Purkinje cell (primary cell): Measurements from ENCODE around the gene VN1R5. TPM values are rescaled to one million over a fixed set of nuclear protein-coding genes. Genes with fewer than 3 reads are reported as not detected.

Source experiments
- polyA plus RNA-seq: library from polyadenylated mRNA; unstranded; fragments of >200 nt; fragmentation: Nextera tagmentation; gene quantifications from 2 replicates; pipeline ENCODE4 v1.2.1, GENCODE V29; 2014

VN1R5 gene
- not detected in 2 replicates for polyA plus RNA-seq

GRCh38 chr1:247255772-247256171, at the start of gene VN1R5:
VN1R5 (plus strand) TSS chr1:247256072.

Other genes starting within 250 kb of the VN1R5 start
- gene ZNF695, start 248.0 kb upstream of the VN1R5 start, polyA plus RNA-seq, result not detected in 2 replicates
- gene ZNF670, start 177.3 kb upstream of the VN1R5 start, polyA plus RNA-seq, result 1.9 and 5.2 TPM in 2 replicates
- gene ZNF669, start 151.7 kb upstream of the VN1R5 start, polyA plus RNA-seq, result 1.1 TPM in 1 of 2 replicates, not detected in the other
- 0.89 and 2.7 TPM in 2 replicates for gene ZNF124, start 84.1 kb upstream of the VN1R5 start, polyA plus RNA-seq
- gene ZNF496, start 75.8 kb downstream of the VN1R5 start, polyA plus RNA-seq, result 1.7 and 1.8 TPM in 2 replicates
- gene NLRP3, start 160.1 kb downstream of the VN1R5 start, polyA plus RNA-seq, result 6.0 and 12.5 TPM in 2 replicates
- gene OR2B11, start 202.0 kb downstream of the VN1R5 start, polyA plus RNA-seq, result 0.43 TPM in 1 of 2 replicates, not detected in the other